ENCODE data around the gene NUFIP1. TPM values are rescaled to one million over a fixed set of nuclear protein-coding genes. Genes with fewer than 3 reads are reported as not detected.

The NUFIP1 gene
- total and polyA plus RNA-seq, 2 experiments from 2014 or later = 7.7 to 23.9 TPM

- TF ChIP-seq, protein P1, sequence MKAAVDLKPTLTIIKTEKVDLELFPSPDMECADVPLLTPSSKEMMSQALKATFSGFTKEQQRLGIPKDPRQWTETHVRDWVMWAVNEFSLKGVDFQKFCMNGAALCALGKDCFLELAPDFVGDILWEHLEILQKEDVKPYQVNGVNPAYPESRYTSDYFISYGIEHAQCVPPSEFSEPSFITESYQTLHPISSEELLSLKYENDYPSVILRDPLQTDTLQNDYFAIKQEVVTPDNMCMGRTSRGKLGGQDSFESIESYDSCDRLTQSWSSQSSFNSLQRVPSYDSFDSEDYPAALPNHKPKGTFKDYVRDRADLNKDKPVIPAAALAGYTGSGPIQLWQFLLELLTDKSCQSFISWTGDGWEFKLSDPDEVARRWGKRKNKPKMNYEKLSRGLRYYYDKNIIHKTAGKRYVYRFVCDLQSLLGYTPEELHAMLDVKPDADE (IDR thresholded peaks at IDR 0.05) = no peak
- TF ChIP-seq ZNF331 (CRISPR knock-in tag; IDR thresholded peaks at IDR 0.05; ENCODE audit: low read depth) = no peak
- no peak for TF ChIP-seq POLR2AphosphoS5 (IDR thresholded peaks at IDR 0.05; ENCODE audit: low read depth)
- TF ChIP-seq NANOG (IDR thresholded peaks at IDR 0.05; ENCODE audit: borderline replicate concordance) = no peak
- TF ChIP-seq JUNB (IDR thresholded peaks at IDR 0.05; ENCODE audit: unreplicated experiment) = no peak
- no peak for TF ChIP-seq EZH2phosphoT487 (IDR thresholded peaks at IDR 0.05; ENCODE audit: unreplicated experiment)
- TF ChIP-seq CREB1 (CRISPR knock-in tag; IDR thresholded peaks at IDR 0.05; ENCODE audit: low read depth) = no peak
Observed at GRCh38 chr13:44908712-44909111, 80.6 kb downstream of the NUFIP1 start (continued).

DNA sequence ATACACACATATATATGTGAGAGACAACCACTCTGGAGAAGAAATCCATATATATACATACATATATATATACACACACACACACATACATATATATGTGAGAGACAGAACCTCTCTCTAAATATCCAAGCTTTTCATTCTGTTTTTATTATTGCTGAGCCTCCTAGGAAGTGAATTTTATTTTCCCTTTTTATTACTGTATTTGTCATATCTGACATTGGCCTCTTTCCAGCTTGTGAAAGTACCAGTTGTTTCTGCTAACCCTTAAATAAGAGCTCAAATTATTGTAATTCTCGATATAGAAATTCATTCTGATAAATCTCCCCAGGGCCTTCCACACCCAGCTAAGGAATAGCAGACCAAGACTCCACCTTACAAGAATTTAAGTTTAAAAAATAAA is 81.0 kb downstream of the NUFIP1 start:
- Histone ChIP-seq H3K36me3 (ENCODE audit: insufficient read depth) (no peaks in the 10 kb centered on the region), H2AFZ (no peak overlapping the region), H3K4me3 (no peak overlapping the region), H3K27ac (ENCODE audit: low read depth) (no peak overlapping the region), H3K4me2 (no peak overlapping the region), H3K4me1 (ENCODE audit: insufficient read depth) (peaks cover 6% of the 10 kb centered on the region), H3K9me2 (ENCODE audit: insufficient read depth) (no peaks in the 10 kb centered on the region; the same call in 1 of the 2 replicates), H3F3A (replicated peaks; ENCODE audit: low read depth) (no peaks in the 10 kb centered on the region), H3K27me3 (ENCODE audit: insufficient read depth) (no peaks in the 10 kb centered on the region), H4K20me1 (replicated peaks; ENCODE audit: insufficient read depth) (no peaks in the 10 kb centered on the region), H3K79me2 (replicated peaks; ENCODE audit: insufficient read depth) (no peaks in the 10 kb centered on the region)
- Mint-ChIP-seq H3K9me3 (peaks cover 24% of the 10 kb centered on the region), H3K4me1 (peaks cover 29% of the 10 kb centered on the region), H3K4me3 (no peak overlapping the region), H3K36me3 (ENCODE audit: low read depth) (peaks cover 18% of the 10 kb centered on the region), H3K27me3 (ENCODE audit: insufficient read depth, low read depth, poor library complexity) (peaks cover 7% of the 10 kb centered on the region), H3K27ac (no peak overlapping the region)
- no peak for ATAC-seq
- DNase-seq (ENCODE audit: low spot score) = no peak
- TF ChIP-seq EZH2phosphoT487 (IDR thresholded peaks at IDR 0.05; ENCODE audit: unreplicated experiment) (no peak), ZNF462 (CRISPR knock-in tag; IDR thresholded peaks at IDR 0.05) (no peak), ZNF114 (CRISPR knock-in tag; IDR thresholded peaks at IDR 0.05) (no peak), NANOG (IDR thresholded peaks at IDR 0.05; ENCODE audit: borderline replicate concordance) (no peak), ZNF331 (CRISPR knock-in tag; IDR thresholded peaks at IDR 0.05; ENCODE audit: low read depth) (no peak), JUNB (IDR thresholded peaks at IDR 0.05; ENCODE audit: unreplicated experiment) (no peak), POLR2AphosphoS5 (IDR thresholded peaks at IDR 0.05; ENCODE audit: low read depth) (no peak)
- TF ChIP-seq, protein P2, sequence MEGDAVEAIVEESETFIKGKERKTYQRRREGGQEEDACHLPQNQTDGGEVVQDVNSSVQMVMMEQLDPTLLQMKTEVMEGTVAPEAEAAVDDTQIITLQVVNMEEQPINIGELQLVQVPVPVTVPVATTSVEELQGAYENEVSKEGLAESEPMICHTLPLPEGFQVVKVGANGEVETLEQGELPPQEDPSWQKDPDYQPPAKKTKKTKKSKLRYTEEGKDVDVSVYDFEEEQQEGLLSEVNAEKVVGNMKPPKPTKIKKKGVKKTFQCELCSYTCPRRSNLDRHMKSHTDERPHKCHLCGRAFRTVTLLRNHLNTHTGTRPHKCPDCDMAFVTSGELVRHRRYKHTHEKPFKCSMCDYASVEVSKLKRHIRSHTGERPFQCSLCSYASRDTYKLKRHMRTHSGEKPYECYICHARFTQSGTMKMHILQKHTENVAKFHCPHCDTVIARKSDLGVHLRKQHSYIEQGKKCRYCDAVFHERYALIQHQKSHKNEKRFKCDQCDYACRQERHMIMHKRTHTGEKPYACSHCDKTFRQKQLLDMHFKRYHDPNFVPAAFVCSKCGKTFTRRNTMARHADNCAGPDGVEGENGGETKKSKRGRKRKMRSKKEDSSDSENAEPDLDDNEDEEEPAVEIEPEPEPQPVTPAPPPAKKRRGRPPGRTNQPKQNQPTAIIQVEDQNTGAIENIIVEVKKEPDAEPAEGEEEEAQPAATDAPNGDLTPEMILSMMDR (conservative IDR thresholded peaks at IDR 0.05; ENCODE audit: low read depth in 2 of 2) = no peak
- TF ChIP-seq, protein P3, sequence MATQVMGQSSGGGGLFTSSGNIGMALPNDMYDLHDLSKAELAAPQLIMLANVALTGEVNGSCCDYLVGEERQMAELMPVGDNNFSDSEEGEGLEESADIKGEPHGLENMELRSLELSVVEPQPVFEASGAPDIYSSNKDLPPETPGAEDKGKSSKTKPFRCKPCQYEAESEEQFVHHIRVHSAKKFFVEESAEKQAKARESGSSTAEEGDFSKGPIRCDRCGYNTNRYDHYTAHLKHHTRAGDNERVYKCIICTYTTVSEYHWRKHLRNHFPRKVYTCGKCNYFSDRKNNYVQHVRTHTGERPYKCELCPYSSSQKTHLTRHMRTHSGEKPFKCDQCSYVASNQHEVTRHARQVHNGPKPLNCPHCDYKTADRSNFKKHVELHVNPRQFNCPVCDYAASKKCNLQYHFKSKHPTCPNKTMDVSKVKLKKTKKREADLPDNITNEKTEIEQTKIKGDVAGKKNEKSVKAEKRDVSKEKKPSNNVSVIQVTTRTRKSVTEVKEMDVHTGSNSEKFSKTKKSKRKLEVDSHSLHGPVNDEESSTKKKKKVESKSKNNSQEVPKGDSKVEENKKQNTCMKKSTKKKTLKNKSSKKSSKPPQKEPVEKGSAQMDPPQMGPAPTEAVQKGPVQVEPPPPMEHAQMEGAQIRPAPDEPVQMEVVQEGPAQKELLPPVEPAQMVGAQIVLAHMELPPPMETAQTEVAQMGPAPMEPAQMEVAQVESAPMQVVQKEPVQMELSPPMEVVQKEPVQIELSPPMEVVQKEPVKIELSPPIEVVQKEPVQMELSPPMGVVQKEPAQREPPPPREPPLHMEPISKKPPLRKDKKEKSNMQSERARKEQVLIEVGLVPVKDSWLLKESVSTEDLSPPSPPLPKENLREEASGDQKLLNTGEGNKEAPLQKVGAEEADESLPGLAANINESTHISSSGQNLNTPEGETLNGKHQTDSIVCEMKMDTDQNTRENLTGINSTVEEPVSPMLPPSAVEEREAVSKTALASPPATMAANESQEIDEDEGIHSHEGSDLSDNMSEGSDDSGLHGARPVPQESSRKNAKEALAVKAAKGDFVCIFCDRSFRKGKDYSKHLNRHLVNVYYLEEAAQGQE (IDR thresholded peaks at IDR 0.05; ENCODE audit: unreplicated experiment) = no peak
- TF ChIP-seq, protein P1 (IDR thresholded peaks at IDR 0.05) = no peak
